Measurements from ENCODE around the gene C6orf58.

- TF ChIP-seq, protein P1, sequence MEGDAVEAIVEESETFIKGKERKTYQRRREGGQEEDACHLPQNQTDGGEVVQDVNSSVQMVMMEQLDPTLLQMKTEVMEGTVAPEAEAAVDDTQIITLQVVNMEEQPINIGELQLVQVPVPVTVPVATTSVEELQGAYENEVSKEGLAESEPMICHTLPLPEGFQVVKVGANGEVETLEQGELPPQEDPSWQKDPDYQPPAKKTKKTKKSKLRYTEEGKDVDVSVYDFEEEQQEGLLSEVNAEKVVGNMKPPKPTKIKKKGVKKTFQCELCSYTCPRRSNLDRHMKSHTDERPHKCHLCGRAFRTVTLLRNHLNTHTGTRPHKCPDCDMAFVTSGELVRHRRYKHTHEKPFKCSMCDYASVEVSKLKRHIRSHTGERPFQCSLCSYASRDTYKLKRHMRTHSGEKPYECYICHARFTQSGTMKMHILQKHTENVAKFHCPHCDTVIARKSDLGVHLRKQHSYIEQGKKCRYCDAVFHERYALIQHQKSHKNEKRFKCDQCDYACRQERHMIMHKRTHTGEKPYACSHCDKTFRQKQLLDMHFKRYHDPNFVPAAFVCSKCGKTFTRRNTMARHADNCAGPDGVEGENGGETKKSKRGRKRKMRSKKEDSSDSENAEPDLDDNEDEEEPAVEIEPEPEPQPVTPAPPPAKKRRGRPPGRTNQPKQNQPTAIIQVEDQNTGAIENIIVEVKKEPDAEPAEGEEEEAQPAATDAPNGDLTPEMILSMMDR (IDR thresholded peaks at IDR 0.05; ENCODE audit: low read depth, low read length, poor library complexity, severe bottlenecking): no peak
- no peak for TF ChIP-seq EZH2phosphoT487 (IDR thresholded peaks at IDR 0.05; ENCODE audit: borderline replicate concordance, low read length)
Observed at GRCh38 chr6:127533011-127533410, 44.0 kb upstream of the C6orf58 start.

Data from DOHH2 (cell line).